ENCODE data around the gene RBM23.
A peak's percentile ranks its signal among the peaks of the same experiment; 100 is the strongest.
"Not testable (repeated sequence)": the region's sequence is repeated elsewhere in the genome, so short reads cannot be mapped to it uniquely, and the experiment has no call there.

Gene RBM23

GRCh38 chr14:22915886-22916521, 2.9 kb downstream of the RBM23 start:
- no peak for DNase-seq

DNA sequence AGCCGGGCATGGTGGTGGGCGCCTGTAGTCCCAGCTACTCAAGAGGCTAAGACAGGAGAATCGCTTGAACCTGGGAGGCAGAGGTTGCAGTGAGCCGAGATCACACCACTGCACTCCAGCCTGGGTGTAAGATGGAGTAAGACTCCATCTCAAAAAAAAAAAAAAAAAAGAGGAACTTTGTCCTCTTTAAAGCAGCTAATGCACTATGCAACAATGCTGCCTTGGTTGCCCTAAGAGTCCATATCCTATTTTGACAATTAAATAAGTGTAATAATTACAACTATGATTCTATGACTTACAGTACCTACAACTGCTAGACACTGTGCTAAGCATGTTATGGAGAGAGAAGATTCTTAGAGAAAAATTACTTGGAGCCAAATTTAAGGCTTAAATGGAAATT, 4.1 kb downstream of the RBM23 start:
- not testable (repeated sequence) for DNase-seq

- no peak for DNase-seq
Observed at GRCh38 chr14:22910916-22911315, 8.0 kb downstream of the RBM23 start.

- no peak for DNase-seq
Observed at GRCh38 chr14:22908601-22909000, 10.3 kb downstream of the RBM23 start.

DNA sequence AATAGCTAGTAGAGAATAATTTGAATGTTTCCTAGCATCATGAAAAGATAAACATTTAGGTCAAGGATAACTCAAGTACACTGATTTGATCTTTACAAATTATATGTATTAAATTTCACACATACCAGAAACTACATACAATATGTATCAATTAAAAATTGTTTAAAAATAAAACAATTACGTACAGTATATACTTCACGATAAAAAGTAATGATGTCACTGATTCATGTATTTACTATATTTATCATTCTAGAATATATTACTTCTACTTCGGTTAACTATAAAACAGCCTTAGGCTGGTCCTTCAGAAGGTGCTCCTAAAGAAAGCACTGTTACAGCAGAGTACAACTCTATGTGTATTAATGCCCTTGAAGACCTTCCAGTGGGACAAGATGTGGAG, 11.5 kb downstream of the RBM23 start:
- DNase-seq, result no peak

DNA sequence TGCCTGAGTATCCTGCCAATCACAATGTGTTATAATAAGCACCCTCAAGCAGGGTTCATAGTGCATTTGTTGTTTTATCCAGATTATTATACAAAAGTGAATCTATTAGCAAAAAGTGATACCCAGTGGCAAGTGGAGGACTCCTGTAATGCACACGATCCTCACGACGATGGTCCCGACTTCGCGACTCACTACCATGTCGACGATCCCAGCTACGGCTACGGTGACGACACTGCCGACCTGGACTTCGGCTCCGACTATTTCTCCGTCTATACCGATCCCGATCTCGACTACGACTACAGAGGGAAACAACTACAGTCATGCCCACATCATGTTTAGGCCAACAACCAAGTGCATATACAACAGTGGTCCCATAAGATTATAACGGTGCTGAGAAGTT, 12.9 kb downstream of the RBM23 start:
- no peak for DNase-seq

GRCh38 chr14:22905627-22906026, 13.3 kb downstream of the RBM23 start:
- no peak for DNase-seq

- DNase-seq, result no peak
Observed at GRCh38 chr14:22903742-22904087, 15.2 kb downstream of the RBM23 start.

GRCh38 chr14:22901799-22902198, 17.1 kb downstream of the RBM23 start:
- DNase-seq, result no peak

- DNase-seq, result peak in 3 of 5 experiments; percentile 23 to 82 (median 32)
Observed at GRCh38 chr14:22900081-22900799, 18.7 kb downstream of the RBM23 start.

DNA sequence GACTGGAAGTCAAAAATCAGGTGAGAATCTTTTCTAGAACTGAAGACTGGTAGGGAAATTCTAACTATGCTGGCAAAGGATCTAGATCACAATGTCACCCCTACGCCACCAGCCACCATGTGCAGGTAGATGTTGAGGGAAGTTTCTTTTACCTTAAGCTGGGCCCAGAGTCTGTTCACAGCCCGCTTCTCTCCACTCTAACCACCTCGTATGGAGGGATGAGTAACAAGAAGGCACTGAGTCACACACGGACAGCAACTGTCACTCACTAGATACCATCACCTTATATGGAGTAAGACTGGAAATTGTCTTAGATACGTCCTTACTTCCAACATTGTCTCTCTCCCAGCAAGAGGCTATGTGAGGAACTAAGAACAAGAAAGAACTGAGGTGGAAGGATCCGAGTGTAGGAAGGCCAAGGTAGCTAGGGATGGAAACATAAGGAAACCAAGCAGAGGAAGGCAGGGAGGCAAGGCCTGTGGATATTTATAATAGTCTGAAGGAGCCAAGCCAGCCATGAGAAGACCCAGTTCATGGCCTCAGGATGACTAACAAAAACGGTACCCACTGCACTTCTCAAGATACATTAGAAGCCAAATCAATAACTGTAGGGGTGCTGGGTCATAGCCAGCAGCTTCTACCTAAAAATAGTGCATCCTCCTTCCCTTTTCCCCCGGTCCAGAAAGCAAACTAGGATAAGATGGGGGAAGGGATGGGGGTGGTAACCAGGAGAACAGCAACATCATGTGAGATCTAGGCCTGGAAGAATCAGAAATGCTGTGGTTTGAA, 20.5 kb downstream of the RBM23 start:
- no peak for DNase-seq

DNA sequence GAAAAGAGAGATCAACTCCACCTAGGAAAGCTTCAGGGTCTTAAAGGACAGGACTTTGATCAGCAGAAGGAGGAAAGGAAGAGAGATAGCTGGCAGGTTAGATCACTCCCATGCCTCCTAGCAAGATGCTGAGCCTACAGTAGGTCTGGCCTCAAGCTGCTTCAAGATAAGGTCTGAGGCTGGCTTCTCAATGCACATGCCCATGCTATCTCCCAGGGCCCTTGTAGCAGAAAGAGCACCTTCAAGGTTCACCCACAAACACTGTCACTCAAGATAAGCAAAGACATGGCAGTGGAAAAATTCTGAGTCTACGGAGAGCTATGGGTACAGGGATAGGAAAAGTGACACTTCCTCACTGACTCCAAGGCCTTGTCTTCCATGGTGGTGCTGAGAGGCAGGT, 21.6 kb downstream of the RBM23 start:
- no peak for DNase-seq

DNA sequence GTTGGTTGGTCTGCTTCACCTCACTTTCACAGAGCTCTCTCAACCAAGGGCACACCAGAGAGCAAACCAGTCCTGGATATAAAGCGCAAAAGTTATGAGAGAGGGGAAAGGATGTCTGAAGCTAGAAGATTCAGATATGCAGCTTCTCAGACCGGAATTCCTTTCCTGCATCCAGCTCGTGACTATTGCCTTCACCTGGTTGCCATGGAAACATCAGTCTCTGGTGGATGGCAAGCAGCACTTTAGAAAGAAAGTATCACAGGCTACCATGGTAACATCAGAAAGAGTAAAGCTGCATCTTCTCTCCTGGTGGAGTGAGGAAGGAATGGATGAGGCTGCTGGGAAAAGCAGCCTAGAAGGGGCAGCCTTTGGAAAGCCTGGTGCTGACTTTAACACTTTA, 22.2 kb downstream of the RBM23 start:
- no peak for DNase-seq

DNA sequence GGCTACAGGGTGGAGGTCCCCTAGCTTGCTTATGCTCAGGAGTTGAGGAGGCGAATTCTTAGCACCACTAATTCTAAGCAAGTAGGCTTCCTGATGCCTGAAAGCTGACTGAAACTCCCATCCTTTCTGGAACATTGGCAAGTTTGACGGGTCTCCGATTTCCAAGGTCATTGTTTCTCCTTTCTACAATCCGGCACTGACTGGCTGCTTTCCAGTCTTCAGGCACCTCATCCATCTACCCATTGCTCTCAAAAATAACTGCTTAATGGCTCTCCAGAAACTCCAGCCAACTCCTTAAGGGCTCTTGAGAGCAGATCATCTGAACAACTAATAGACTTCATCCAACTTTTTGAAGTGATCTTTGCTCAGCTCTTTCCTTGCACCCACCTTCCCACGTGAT, 22.6 kb downstream of the RBM23 start:
- no peak for DNase-seq

DNA sequence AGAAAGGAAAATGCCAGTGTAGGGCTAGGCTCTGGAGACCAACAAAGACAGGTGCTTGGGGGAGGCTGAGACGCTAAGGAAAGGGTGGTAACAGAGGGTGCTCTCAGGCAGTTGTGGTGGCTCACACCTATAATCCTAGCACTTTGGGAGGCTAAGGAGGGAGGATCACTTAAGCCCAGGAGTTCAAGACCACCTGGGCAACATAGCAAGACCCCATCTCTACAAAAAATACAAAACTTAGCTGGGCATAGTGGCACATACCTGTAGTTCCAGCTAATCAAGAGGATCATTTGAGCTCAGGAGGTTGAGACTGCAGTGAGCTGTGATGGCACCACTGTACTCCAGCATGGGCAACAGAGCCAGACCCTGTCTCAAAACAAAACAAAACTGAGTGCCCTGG, 23.5 kb downstream of the RBM23 start:
- DNase-seq, result no peak

- no peak for DNase-seq
Observed at GRCh38 chr14:22893706-22894105, 25.2 kb downstream of the RBM23 start.

DNA sequence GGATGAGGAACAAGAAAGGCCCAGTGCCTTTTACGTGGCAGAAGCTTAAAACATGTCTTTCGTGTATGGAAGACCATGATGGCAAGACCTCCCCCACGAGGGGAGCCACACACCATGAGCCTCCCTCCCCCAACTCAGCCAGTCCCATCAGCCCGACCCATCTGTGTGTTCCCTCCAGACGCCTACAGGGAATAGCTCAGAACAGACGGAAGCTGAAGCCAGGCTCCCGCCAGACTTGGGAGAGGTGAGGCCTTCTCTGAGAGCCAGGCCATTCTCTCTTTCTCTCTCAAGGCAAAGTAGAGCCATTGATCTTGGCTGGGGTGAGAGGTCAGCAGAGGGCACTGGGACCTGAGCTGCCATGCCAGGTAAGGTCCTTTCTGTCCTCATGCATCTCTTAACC, 26.5 kb downstream of the RBM23 start:
- no peak for DNase-seq

GRCh38 chr14:22890416-22890815, 28.5 kb downstream of the RBM23 start:
- DNase-seq, result no peak

DNA sequence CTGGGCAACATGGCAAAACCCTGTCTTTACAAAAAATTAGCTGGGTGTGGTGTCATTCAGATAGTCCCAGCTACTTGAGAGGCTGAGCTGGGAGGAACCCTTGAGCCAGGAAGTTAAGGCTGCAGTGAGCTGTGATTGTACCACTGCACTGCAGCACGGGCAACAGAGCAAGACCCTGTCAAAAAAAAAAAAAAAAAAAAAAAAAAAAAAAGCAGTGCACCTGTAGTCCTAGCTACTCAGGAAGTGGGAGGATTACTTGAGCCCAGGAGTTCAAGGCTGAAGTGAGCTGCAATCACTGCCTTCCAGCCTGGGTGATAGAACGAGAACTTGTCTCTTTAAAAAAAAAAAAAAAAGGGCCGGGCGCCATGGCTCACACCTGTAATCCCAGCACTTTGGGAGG, 30.3 kb downstream of the RBM23 start:
- DNase-seq, result peak in 1 of 5 experiments; percentile 36

DNA sequence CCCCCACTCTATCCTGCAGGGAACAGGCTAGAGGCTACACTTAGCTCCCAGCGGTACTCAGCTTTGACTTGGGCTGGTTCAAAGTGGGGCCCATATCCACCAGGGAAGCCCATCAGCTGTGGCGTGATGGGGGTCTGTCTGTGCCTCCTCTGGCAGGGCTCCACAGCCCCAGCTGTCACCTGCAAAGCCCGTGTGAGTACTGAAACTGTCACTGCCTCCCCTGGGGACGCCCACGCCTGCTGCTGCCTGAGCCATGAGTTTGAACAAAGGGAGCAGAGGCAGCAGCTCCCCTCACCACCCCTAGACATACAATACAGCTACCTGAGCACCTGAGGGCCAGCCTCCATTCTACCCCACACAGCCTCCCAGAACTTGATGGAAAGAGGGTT, 31.0 kb downstream of the RBM23 start:
- peak in 1 of 5 experiments; percentile 28 for DNase-seq

DNA sequence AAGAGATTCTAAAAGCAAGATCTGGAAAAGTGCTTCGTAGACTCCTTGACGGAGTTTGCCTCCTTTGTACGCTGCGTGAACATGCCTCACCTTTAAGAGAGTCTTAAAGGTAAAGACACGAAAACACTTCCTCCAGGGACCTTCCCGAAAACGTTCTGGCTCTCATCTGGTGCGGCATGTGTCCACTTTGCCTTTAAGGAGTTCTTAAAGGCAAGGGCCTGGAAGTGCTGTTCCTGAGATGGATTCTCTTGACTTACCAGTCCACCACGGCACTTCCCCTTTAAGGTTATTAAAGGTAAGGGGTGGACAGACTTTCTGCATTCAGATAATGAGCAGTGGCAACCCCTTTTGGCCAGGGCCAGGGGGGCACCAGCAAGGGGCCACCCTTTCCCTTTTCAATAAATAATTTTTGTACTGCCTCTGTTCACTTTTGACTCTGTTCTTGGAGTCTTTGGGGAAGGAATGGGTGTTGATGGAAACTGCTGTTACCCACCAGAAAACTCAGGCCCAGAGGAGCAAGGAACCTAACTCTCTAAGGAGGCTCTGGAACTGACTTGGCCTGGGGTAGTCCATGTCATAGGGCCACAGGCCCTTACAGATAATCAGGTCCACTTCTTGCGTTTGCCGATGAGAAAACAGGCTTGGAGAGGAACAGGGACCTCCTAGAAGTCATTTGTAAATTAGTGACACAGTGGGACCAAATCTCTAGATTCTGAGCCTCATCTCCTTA, 31.5 kb downstream of the RBM23 start:
- peak in 3 of 5 experiments; percentile 7 to 69 (median 20) for DNase-seq

DNA sequence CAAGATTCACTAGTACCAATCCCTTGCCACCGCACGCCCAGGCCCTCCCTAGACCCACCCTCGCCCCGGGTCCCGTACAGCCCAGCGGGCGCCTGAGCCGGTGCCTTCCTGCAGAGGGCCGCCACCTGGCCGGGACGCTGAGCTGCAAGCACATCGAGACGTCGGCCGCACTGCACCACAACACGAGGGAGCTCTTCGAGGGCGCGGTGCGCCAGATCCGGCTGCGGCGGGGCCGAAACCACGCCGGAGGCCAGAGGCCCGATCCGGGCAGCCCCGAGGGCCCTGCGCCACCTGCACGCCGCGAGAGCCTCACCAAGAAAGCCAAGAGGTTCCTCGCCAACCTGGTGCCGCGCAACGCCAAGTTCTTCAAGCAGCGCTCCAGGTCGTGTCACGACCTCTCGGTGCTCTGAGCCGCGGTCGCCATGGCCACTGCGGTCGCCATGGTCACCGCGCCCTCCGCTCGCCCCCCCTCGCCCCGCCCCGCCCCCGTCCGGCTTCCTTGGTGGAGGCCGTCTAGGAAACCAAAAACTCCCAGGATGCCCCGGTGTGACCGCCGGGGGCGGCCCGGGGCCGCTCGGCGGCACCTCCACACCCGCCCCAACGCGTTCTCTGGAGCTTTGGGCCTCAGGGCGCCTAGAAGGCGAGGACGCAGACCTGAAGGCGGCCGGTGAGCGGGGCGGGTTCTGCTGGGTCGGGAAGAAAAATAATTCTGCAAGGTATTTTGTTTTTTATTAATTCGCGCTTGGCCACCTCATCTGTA, 32.3 kb downstream of the RBM23 start:
- peak; percentile 60 to 84 (median 67) for DNase-seq
